ENCODE results near the gene SACM1L.
"Not testable (repeated sequence)": the region's sequence is repeated elsewhere in the genome, so short reads cannot be mapped to it uniquely, and the experiment has no call there.

Gene SACM1L

DNA sequence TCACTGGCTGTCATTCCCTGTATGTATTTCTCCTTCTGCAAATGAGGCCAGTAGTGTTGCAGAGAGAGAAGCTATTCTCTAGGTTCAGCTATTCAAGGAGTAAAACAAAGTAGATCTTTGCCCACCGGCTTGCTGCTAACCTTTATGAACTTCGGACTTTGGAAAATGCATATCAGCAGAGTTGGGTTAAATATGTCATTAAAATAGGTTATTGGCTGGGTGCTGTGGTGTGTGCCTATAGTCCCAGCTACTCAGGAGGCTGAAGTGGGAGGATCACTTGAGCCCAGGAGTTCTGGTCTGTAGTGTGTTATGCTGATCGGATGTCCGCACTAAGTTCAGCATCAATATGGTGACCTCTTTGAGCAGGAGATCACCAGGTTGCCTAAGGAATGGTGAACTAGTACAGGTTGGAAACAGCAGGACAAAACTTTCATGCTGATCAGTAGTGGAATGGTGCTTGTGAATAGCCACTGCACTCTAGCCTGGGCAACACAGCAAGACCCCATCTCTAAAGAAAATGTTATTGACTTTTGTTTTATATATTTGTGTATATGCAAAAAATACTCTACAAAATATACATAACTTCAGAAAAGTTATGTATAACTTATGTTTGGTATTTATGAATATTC, 53.4 kb downstream of the SACM1L start:
- Histone ChIP-seq H3K36me3 (ENCODE audit: insufficient read depth, low read length) (peaks cover 10% of the 10 kb centered on the region), H3K27ac (ENCODE audit: low read depth, low read length) (no peak overlapping the region), H3K4me3 (ENCODE audit: low read depth, low read length) (no peak overlapping the region), H3K4me1 (ENCODE audit: control insufficient read depth, insufficient read depth, low read length, unreplicated experiment) (no peaks in the 10 kb centered on the region), H2AFZ (ENCODE audit: low read length, unreplicated experiment) (no peak overlapping the region), H3K27me3 (ENCODE audit: insufficient read depth, low read length) (no peaks in the 10 kb centered on the region), H3K79me2 (ENCODE audit: control insufficient read depth, insufficient read depth, low read length, unreplicated experiment) (no peaks in the 10 kb centered on the region)

DNA sequence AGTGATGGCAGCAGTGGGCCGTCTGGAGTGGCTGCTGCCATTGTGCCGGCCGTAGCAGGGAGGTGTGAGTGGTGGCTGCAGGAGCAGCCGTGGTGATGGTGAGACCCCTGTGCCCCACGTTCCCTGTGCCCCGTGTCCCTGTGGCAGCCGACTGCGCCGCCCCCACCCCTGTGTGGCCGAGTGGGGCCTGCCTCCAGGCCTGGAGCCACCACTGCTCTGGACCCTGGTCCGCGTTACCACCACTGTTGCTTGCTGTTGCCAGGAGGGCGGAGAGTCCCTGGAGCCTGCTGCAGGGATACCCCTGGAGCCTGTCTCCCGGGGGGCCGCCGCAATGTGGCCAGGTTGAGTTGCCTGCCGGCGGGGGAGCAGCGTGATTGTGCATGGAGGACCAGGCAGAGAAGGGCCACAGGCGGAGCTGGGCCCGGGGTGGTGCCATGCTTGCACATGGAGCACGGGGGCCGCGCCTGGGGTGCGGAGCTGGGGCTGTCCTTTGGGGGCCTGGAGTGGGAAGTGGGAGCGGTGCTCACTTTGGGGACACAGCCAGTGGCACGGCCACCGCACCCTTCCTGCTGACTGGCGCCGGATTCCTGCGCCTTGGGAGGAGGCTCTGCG, 57.1 kb downstream of the SACM1L start:
- Histone ChIP-seq H3K36me3 (ENCODE audit: insufficient read depth, low read length) (no peaks in the 10 kb centered on the region), H3K27me3 (ENCODE audit: insufficient read depth, low read length) (no peaks in the 10 kb centered on the region)

DNA sequence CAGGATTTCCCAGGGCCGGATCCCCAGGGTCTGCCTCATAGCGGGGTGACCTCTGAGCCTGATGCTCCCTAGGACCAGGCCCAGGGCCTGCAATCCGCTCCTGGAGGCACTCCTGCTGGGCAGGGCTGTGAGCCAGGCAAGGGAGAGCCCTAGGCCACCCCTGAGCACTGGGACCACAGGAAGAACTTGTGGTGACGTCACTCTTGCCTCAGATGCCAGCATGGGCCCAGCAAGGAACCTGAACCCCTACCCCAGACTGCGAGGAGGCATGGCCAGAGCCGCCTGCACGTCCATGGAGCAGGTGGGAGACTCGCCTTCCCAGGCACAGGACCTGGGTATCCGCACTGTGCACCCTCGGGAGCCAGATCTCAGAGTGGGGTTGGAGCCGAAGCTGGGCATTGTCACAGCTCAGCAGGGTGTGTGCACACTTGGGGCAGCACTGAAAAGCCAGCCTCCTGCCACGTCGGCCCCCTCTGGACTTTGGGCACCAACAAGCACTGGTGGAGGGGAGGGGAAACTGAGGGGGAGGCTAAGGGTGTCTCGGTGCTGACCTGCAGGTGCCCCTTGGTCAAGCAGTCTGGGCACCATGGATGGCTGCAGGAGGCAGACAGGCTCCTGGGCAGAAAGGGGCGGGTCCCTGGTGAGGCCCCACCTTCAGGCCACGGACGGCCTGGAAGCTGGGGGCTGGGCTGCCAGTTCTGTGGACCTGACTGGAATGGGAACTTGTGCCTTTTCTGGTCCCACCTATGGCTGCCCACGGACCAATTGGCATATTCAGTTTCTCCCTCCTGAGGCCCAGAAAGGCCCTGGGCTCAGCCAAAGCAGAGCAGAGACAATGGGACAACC, 57.8 kb downstream of the SACM1L start:
- H3K27me3 ChIP-seq (ENCODE audit: insufficient read depth, low read length), result no peaks in the 10 kb centered on the region
- H3K79me2 ChIP-seq (ENCODE audit: control insufficient read depth, insufficient read depth, low read length, unreplicated experiment), result no peaks in the 10 kb centered on the region
- H3K36me3 ChIP-seq (ENCODE audit: insufficient read depth, low read length), result no peaks in the 10 kb centered on the region
- H3K27ac ChIP-seq (ENCODE audit: low read depth, low read length), result no peak overlapping the region
- H2AFZ ChIP-seq (ENCODE audit: low read length, unreplicated experiment), result no peak overlapping the region
- H3K4me1 ChIP-seq (ENCODE audit: control insufficient read depth, insufficient read depth, low read length, unreplicated experiment), result no peaks in the 10 kb centered on the region
- H3K4me3 ChIP-seq (ENCODE audit: low read depth, low read length), result no peak overlapping the region

More for the DNA sequence above, 57.1 kb downstream of the SACM1L start:
- Histone ChIP-seq H3K79me2 (ENCODE audit: control insufficient read depth, insufficient read depth, low read length, unreplicated experiment) (no peaks in the 10 kb centered on the region), H3K4me1 (ENCODE audit: control insufficient read depth, insufficient read depth, low read length, unreplicated experiment) (no peaks in the 10 kb centered on the region), H3K27ac (ENCODE audit: low read depth, low read length) (no peak overlapping the region), H2AFZ (ENCODE audit: low read length, unreplicated experiment) (no peak overlapping the region), H3K4me3 (ENCODE audit: low read depth, low read length) (no peak overlapping the region)

DNA sequence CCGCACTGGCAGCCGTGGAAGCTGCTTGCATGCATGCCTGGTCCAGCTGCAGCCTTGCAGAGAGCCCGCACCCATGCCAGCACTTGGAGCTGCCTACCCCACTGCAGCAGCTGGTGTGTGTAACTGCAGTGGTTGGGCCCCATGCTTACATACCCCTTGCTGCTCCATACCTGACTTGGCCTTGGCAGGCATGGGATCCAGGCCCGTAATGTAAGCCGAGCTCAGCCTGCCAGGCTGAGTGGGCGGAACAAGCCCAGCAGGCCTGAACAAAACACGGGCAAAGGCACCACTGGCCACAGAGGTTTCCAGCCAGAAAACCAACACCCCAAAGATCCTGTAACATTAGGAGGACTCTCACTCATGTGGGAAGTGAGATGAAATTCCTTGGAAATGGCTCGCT, 58.9 kb downstream of the SACM1L start:
- H2AFZ ChIP-seq (ENCODE audit: low read length, unreplicated experiment), result no peak overlapping the region
- H3K27me3 ChIP-seq (ENCODE audit: insufficient read depth, low read length), result no peaks in the 10 kb centered on the region
- H3K36me3 ChIP-seq (ENCODE audit: insufficient read depth, low read length), result no peaks in the 10 kb centered on the region
- no peaks in the 10 kb centered on the region for H3K79me2 ChIP-seq (ENCODE audit: control insufficient read depth, insufficient read depth, low read length, unreplicated experiment)
- no peaks in the 10 kb centered on the region for H3K4me1 ChIP-seq (ENCODE audit: control insufficient read depth, insufficient read depth, low read length, unreplicated experiment)
- no peak overlapping the region for H3K4me3 ChIP-seq (ENCODE audit: low read depth, low read length)
- no peak overlapping the region for H3K27ac ChIP-seq (ENCODE audit: low read depth, low read length)

DNA sequence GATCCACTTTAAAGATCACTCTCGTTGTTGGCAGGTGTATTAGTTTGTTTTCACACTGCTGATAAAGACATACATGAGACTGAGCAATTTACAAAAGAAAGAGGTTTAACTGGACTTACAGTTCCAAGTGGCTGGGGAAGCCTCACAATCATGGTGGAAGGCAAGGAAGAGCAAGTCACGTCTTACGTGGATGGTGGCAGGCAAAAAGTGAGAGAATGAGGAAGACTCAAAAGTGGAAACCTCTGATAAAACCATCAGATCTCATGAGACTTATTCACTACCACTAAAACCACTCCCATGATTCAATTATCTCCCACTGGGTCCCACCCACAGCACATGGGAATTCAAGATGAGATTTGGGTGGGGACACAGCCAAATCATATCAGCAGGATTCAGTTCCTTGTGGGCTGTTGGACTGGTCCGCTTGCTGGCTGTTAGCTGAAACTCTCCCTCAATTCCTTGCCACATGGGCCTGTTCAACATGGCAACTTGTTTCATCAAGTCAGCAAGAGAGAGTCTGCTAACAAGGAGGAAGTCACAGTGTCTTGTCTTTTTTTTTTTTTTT, 59.9 kb downstream of the SACM1L start:
- H3K27ac ChIP-seq (ENCODE audit: low read depth, low read length); H2AFZ ChIP-seq (ENCODE audit: low read length, unreplicated experiment); H3K79me2 ChIP-seq (ENCODE audit: control insufficient read depth, insufficient read depth, low read length, unreplicated experiment); H3K4me3 ChIP-seq (ENCODE audit: low read depth, low read length); H3K27me3 ChIP-seq (ENCODE audit: insufficient read depth, low read length); H3K36me3 ChIP-seq (ENCODE audit: insufficient read depth, low read length); H3K4me1 ChIP-seq (ENCODE audit: control insufficient read depth, insufficient read depth, low read length, unreplicated experiment): not testable (repeated sequence)

DNA sequence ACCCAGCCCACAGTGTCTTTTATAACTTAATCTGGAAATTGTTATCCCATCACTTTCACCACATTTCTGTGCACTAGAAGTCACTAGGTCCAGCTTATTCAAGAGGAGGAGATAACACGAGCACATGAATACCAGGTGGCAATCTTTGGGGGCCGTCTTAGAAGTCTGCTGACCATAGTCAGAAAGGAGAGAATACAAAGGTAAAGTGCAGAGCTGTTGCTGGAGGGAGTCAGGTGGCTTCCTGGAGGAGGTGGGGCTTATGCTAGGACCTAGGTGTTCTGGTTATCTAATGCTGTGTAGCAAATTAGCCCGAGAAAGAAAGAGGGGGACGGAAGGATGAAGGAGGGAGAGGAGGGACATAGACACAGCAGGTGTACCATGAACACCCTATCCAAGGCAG, 60.7 kb downstream of the SACM1L start:
- Histone ChIP-seq H3K36me3 (ENCODE audit: insufficient read depth, low read length) (no peaks in the 10 kb centered on the region), H3K4me3 (ENCODE audit: low read depth, low read length) (no peak overlapping the region), H2AFZ (ENCODE audit: low read length, unreplicated experiment) (no peak overlapping the region), H3K27ac (ENCODE audit: low read depth, low read length) (no peak overlapping the region), H3K79me2 (ENCODE audit: control insufficient read depth, insufficient read depth, low read length, unreplicated experiment) (no peaks in the 10 kb centered on the region), H3K27me3 (ENCODE audit: insufficient read depth, low read length) (no peaks in the 10 kb centered on the region), H3K4me1 (ENCODE audit: control insufficient read depth, insufficient read depth, low read length, unreplicated experiment) (no peaks in the 10 kb centered on the region)

DNA sequence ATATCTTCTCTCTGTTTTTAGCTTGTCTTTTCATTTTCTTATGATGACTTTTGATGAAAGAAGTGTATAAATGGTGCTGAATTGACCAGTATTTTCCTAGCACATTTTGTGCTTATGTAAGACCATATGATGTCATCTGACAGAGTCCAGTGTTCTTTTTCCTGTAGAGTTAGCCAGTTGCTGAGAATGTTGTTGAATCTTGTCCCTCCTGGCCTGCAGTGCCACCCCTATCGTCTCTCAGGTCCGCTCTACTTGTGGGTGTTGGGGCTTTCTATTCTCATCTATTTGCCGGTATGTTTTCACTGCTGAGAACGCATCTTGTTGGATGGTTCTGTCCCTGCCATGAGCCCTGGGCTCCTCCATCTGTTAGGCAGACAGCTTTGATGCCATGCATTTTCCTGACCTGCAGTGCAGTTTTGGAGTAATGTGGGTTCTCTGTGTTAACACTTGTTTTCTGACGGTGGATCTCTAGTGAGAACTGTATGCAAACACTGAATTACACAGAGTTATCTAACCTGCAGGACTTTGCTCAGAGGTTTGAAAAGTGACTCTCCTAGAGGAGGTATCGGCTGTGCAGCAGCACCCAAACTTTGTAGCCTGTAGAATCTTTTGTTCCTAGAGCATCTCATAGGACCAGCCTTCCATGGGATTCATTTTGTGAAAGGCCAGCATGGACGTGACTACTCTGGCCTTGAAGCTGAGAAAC, 62.5 kb downstream of the SACM1L start:
- no peaks in the 10 kb centered on the region for H3K27me3 ChIP-seq (ENCODE audit: insufficient read depth, low read length)
- H3K79me2 ChIP-seq (ENCODE audit: control insufficient read depth, insufficient read depth, low read length, unreplicated experiment), result no peaks in the 10 kb centered on the region

DNA sequence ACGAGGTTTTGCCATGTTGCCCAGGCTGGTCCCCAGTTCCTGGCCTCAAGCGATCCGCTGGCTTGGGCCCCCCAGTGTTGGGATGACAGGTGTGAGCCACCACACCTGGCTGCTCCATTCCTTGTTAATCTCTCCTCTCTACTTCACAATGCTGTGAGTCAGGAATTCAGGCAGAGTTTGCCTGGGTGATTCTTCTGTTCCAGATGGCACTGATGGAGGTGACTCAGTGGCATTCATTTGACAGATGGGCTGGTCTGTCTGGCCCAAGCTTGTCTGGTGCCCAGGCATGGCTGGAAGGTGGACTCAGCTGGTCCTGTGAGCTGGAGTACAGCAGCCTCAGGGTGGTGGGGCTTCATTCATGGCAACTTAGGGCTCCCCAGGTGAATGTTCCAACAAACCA, 63.9 kb downstream of the SACM1L start:
- no peak overlapping the region for H2AFZ ChIP-seq (ENCODE audit: low read length, unreplicated experiment)
- 0 out of 2 replicates have a peak, but pooled peaks cover under 1% of the 10 kb centered on the region for H3K27me3 ChIP-seq (ENCODE audit: insufficient read depth, low read length)
- no peaks in the 10 kb centered on the region for H3K79me2 ChIP-seq (ENCODE audit: control insufficient read depth, insufficient read depth, low read length, unreplicated experiment)
- H3K36me3 ChIP-seq (ENCODE audit: insufficient read depth, low read length), result no peaks in the 10 kb centered on the region
- H3K4me1 ChIP-seq (ENCODE audit: control insufficient read depth, insufficient read depth, low read length, unreplicated experiment), result no peaks in the 10 kb centered on the region
- H3K27ac ChIP-seq (ENCODE audit: low read depth, low read length), result no peak overlapping the region
- no peak overlapping the region for H3K4me3 ChIP-seq (ENCODE audit: low read depth, low read length)

More for the DNA sequence above, 62.5 kb downstream of the SACM1L start:
- no peak overlapping the region for H3K4me3 ChIP-seq (ENCODE audit: low read depth, low read length)
- H3K36me3 ChIP-seq (ENCODE audit: insufficient read depth, low read length), result no peaks in the 10 kb centered on the region
- H3K27ac ChIP-seq (ENCODE audit: low read depth, low read length), result no peak overlapping the region
- no peak overlapping the region for H2AFZ ChIP-seq (ENCODE audit: low read length, unreplicated experiment)
- no peaks in the 10 kb centered on the region for H3K4me1 ChIP-seq (ENCODE audit: control insufficient read depth, insufficient read depth, low read length, unreplicated experiment)

DNA sequence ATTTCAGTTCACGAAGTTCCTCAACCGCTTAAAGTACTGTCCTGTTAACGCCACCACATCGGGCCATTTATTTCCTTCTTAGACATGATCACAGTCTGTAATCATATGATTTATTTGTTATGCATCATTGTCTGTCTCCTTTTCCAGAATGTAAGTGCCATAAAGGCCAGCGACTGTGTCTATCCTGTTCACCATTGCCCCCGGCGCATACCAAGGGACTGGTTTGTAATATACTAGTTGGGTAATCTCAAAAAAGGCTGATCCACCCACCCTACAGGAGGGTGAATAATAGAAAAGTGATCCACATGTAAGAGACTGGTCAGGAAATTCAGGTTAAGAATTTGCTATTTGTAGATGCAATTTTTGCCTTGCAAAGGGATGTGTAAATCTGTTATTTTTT, 65.3 kb downstream of the SACM1L start:
- Histone ChIP-seq H3K4me3 (ENCODE audit: low read depth, low read length) (no peak overlapping the region), H3K4me1 (ENCODE audit: control insufficient read depth, insufficient read depth, low read length, unreplicated experiment) (no peaks in the 10 kb centered on the region), H3K36me3 (ENCODE audit: insufficient read depth, low read length) (no peaks in the 10 kb centered on the region), H2AFZ (ENCODE audit: low read length, unreplicated experiment) (no peak overlapping the region), H3K27me3 (ENCODE audit: insufficient read depth, low read length) (peaks cover 8% of the 10 kb centered on the region; the same call in 1 of the 2 replicates), H3K27ac (ENCODE audit: low read depth, low read length) (no peak overlapping the region), H3K79me2 (ENCODE audit: control insufficient read depth, insufficient read depth, low read length, unreplicated experiment) (no peaks in the 10 kb centered on the region)

DNA sequence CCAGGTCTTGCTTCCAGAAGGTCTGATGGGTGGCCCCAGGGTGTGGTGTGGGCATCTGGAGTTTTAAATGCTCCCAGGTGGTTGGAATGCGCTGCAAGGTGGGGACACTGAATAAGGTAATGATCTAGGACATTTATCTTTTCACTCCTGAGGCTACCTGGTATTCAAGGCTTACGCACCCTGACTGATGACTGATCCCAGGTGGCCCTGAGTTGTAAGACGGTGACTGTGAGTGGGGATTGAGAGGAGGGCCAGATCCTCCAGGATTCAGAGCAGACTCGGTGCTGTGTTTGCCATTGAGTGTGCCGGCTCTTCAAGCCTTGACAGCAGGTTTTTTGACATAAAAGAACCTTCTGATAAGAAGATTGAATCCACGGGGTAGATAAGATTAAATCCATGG, 66.9 kb downstream of the SACM1L start:
- no peaks in the 10 kb centered on the region for H3K79me2 ChIP-seq (ENCODE audit: control insufficient read depth, insufficient read depth, low read length, unreplicated experiment)
- no peak overlapping the region for H2AFZ ChIP-seq (ENCODE audit: low read length, unreplicated experiment)
- H3K27ac ChIP-seq (ENCODE audit: low read depth, low read length), result no peak overlapping the region
- peaks cover 8% of the 10 kb centered on the region; the same call in 1 of the 2 replicates for H3K27me3 ChIP-seq (ENCODE audit: insufficient read depth, low read length)
- H3K36me3 ChIP-seq (ENCODE audit: insufficient read depth, low read length), result no peaks in the 10 kb centered on the region
- H3K4me3 ChIP-seq (ENCODE audit: low read depth, low read length), result no peak overlapping the region
- no peaks in the 10 kb centered on the region for H3K4me1 ChIP-seq (ENCODE audit: control insufficient read depth, insufficient read depth, low read length, unreplicated experiment)
